Trophoblast cell (in vitro differentiated cells and primary cell): ENCODE data around the gene CDK7.

Source experiments
- DNase-seq, 2 donors: peaks; one replicate each; pipeline ENCODE4 v3.0.0-alpha.2; 2016
- H2AFZ ChIP-seq: 2 replicates; pipeline ENCODE4 v1.6.1; 2013; ENCODE audit warnings: low read length, moderate library complexity, mild to moderate bottlenecking; ENCODE audit not compliant: insufficient read depth, poor library complexity
- H2AK5ac ChIP-seq: 2 replicates; pipeline ENCODE4 v1.6.1; 2013; ENCODE audit warnings: mild to moderate bottlenecking, low read length
- H2BK120ac ChIP-seq: 2 replicates; pipeline ENCODE4 v1.6.1; 2013; ENCODE audit warnings: low read length, mild to moderate bottlenecking, moderate library complexity; ENCODE audit not compliant: insufficient read depth, poor library complexity
- H2BK12ac ChIP-seq: 2 replicates; pipeline ENCODE4 v1.6.1; 2013; ENCODE audit warnings: mild to moderate bottlenecking, low read length, moderate library complexity
- H2BK5ac ChIP-seq: 2 replicates; pipeline ENCODE4 v1.6.1; 2013; ENCODE audit warnings: low read length, low read depth, moderate library complexity, mild to moderate bottlenecking; ENCODE audit not compliant: poor library complexity
- H3K14ac ChIP-seq: 2 replicates; pipeline ENCODE4 v1.6.1; 2013; ENCODE audit warnings: mild to moderate bottlenecking, low read length
- H3K18ac ChIP-seq: 2 replicates; pipeline ENCODE4 v1.6.1; 2013; ENCODE audit warnings: mild to moderate bottlenecking, low read length
- H3K23ac ChIP-seq: 2 replicates; pipeline ENCODE4 v1.6.1; 2013; ENCODE audit warnings: low read length
- H3K27ac ChIP-seq: 2 replicates; pipeline ENCODE4 v1.5.1; 2013; ENCODE audit warnings: low read depth, mild to moderate bottlenecking, inconsistent platforms, low read length, moderate library complexity
- H3K27me3 ChIP-seq: 2 replicates; pipeline ENCODE4 v1.6.1; 2013; ENCODE audit warnings: inconsistent platforms, mild to moderate bottlenecking, low read length, moderate library complexity; ENCODE audit not compliant: insufficient read depth
- H3K36me3 ChIP-seq, 2 experiments: 1 replicate in 1 of 2; 2 replicates in 1 of 2; pipeline ENCODE4 v1.6.1; 2013; ENCODE audit warnings: low read length in 2 of 2, mild to moderate bottlenecking in 2 of 2, moderate library complexity in 1 of 2; ENCODE audit not compliant: insufficient read depth in 2 of 2, control insufficient read depth in 1 of 2
- H3K4ac ChIP-seq: 2 replicates; pipeline ENCODE4 v1.6.1; 2013; ENCODE audit warnings: low read depth, mild to moderate bottlenecking, low read length, moderate library complexity
- H3K4me1 ChIP-seq, 2 experiments: 1 replicate in 1 of 2; 2 replicates in 1 of 2; pipeline ENCODE4 v1.6.1; 2013; ENCODE audit warnings: low read length in 2 of 2, mild to moderate bottlenecking in 2 of 2, moderate library complexity in 1 of 2; ENCODE audit not compliant: insufficient read depth in 2 of 2, control insufficient read depth in 1 of 2
- H3K4me2 ChIP-seq: 2 replicates; pipeline ENCODE4 v1.6.1; 2013; ENCODE audit warnings: inconsistent platforms, mild to moderate bottlenecking, low read length, moderate library complexity
- H3K4me3 ChIP-seq: 2 replicates; pipeline ENCODE4 v1.5.1; 2013; ENCODE audit warnings: mild to moderate bottlenecking, low read depth, low read length, inconsistent platforms
- H3K79me1 ChIP-seq: one replicate; pipeline ENCODE4 v1.6.1; 2013; ENCODE audit warnings: low read length
- H3K79me2 ChIP-seq: 2 replicates; pipeline ENCODE4 v1.6.1; 2013; ENCODE audit warnings: low read length, mild to moderate bottlenecking; ENCODE audit not compliant: control insufficient read depth, insufficient read depth, poor library complexity
- H3K9ac ChIP-seq: 2 replicates; pipeline ENCODE4 v1.6.1; 2013; ENCODE audit warnings: mild to moderate bottlenecking, low read length
- H3K9me3 ChIP-seq: 2 replicates; pipeline ENCODE4 v1.6.1; 2013; ENCODE audit warnings: low read depth, mild to moderate bottlenecking, control low read depth, inconsistent platforms, low read length; ENCODE audit not compliant: insufficient read depth
- H4K12ac ChIP-seq: 2 replicates; pipeline ENCODE4 v1.6.1; 2013; ENCODE audit warnings: low read depth, mild to moderate bottlenecking, low read length, moderate library complexity
- H4K8ac ChIP-seq: 2 replicates; pipeline ENCODE4 v1.6.1; 2013; ENCODE audit warnings: low read depth, mild to moderate bottlenecking, low read length, moderate library complexity
- H4K91ac ChIP-seq: one replicate; pipeline ENCODE4 v1.6.1; 2013; ENCODE audit warnings: low read depth, mild to moderate bottlenecking, low read length, moderate library complexity
- WGBS: extraction: QIAGEN DNeasy Blood & Tissue Kit; methylation state at CpG from one replicate; pipeline ENCODE4 v1.1.7; 2013; ENCODE audit warnings: missing lambda C conversion rate; ENCODE audit not compliant: insufficient read length, insufficient coverage; ENCODE audit errors: extremely low coverage; 5-methylcytosine and 5-hydroxymethylcytosine counted together

CDK7 gene

DNA sequence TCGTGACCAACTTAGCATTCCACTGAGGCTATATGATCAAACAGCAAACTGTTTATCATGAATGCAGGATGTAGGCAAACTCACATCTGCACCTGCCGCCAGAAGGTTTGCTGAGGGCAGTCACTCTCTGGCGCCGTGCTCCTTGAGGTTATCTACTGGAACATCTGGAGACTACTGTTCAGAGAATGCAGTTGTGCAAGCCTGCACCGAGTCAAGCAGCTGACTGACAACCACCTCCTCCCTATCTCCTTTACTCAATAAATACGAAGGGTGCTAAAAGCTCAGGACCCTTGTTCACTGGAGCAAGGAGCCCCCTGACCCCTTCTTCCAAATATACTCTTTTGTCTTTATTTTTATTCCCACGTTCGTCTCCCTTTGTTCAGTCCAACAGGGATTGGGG lies 70.8 kb downstream of the CDK7 start:
- H3K4me1 ChIP-seq: peaks cover 0 to 3% of the 10 kb centered on the region in 2 experiments
- no peak overlapping the region for H4K12ac ChIP-seq
- no peaks in the 10 kb centered on the region for H3K79me2 ChIP-seq
- no peak overlapping the region for H3K23ac ChIP-seq
- no CpG with 5 or more reads among the region's 8 CpGs for WGBS
- no peak overlapping the region for H3K4me3 ChIP-seq
- peak; percentile 86 to 90 for DNase-seq
- H3K4ac ChIP-seq: no peak overlapping the region
- H2BK12ac ChIP-seq: no peak overlapping the region
- H3K36me3 ChIP-seq: no peaks in the 10 kb centered on the region
- H4K8ac ChIP-seq: no peak overlapping the region
- peaks cover 3% of the 10 kb centered on the region for H3K79me1 ChIP-seq
- H3K27me3 ChIP-seq: no peaks in the 10 kb centered on the region
- H3K18ac ChIP-seq: no peak overlapping the region
- no peak overlapping the region for H2BK120ac ChIP-seq
- H2AFZ ChIP-seq: no peak overlapping the region
- H3K9ac ChIP-seq: no peak overlapping the region
- peaks cover 9% of the 10 kb centered on the region for H3K9me3 ChIP-seq
- no peak overlapping the region for H3K14ac ChIP-seq
- no peak overlapping the region for H3K4me2 ChIP-seq
- H4K91ac ChIP-seq: no peak overlapping the region
- no peak overlapping the region for H2AK5ac ChIP-seq
- H3K27ac ChIP-seq: peak overlapping the region; percentile 25
- H2BK5ac ChIP-seq: no peak overlapping the region

DNA sequence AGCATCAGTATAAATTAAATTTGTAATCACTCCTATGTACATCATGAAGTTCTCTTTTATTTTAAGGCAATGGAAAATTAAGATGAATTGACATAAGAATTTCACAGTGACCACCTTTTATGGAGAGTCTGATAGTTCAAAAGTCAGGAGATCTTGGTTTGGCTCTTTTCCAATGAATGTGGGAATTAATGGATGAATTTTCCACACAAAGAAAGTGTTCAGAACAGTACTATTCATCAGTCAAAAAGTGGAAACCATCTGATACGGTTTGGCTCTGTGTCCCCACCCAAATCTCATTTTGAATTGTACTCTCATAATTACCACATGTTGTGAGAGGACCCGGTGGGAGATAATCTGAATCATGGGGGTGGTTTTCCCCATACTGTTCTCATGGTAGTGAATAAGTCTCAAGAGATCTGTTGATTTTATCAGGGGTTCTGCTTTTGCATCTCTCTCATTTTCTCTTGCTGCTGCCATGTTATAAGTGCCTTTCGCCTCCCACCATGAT lies 73.4 kb downstream of the CDK7 start:
- Histone ChIP-seq H2BK12ac (no peak overlapping the region), H2BK5ac (no peak overlapping the region), H3K27me3 (no peaks in the 10 kb centered on the region), H4K12ac (no peak overlapping the region), H2AFZ (no peak overlapping the region), H3K27ac (no peak overlapping the region), H2AK5ac (no peak overlapping the region), H3K4me2 (no peak overlapping the region), H3K4ac (no peak overlapping the region), H3K36me3 (no peaks in the 10 kb centered on the region), H3K79me1 (no peaks in the 10 kb centered on the region), H3K4me3 (no peak overlapping the region), H3K23ac (no peak overlapping the region), H3K9ac (no peak overlapping the region), H3K4me1 (no peaks in the 10 kb centered on the region), H4K91ac (no peak overlapping the region), H4K8ac (no peak overlapping the region), H3K14ac (no peak overlapping the region), H2BK120ac (no peak overlapping the region), H3K79me2 (no peaks in the 10 kb centered on the region), H3K18ac (no peak overlapping the region), H3K9me3 (peaks cover 9% of the 10 kb centered on the region)
- no peak for DNase-seq
- WGBS: no CpG with 5 or more reads among the region's 3 CpGs

DNA sequence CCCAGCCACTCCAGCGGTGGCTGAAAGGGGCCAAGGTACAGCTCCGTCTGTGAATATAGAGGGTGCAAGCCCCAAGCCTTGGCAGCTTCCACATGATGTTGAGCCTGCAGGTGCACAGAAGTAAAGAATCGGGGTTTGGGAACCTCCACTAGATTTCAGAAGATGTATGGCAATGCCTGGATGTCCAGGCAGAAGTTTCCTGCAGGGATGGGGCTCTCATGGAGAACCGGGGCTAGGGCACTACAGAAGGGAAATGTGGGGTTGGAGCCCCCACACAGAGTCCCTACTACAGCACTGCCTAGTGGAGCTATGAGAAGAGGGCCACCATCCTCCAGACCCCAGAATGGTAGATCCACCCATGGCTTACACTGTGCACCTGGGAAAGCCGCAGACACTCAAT lies 74.7 kb downstream of the CDK7 start:
- no peak overlapping the region for H2AFZ ChIP-seq
- no peaks in the 10 kb centered on the region for H3K4me1 ChIP-seq
- no peaks in the 10 kb centered on the region for H3K79me2 ChIP-seq
- H4K12ac ChIP-seq: no peak overlapping the region
- no peak overlapping the region for H4K8ac ChIP-seq
- H3K27me3 ChIP-seq: no peaks in the 10 kb centered on the region
- H4K91ac ChIP-seq: no peak overlapping the region
- no peak overlapping the region for H3K9ac ChIP-seq
- H3K4me3 ChIP-seq: no peak overlapping the region
- H2BK12ac ChIP-seq: no peak overlapping the region
- no peak overlapping the region for H3K27ac ChIP-seq
- no peak overlapping the region for H3K14ac ChIP-seq
- no peak for DNase-seq
- H3K18ac ChIP-seq: no peak overlapping the region
- H3K36me3 ChIP-seq: no peaks in the 10 kb centered on the region
- no peak overlapping the region for H3K23ac ChIP-seq
- H3K79me1 ChIP-seq: no peaks in the 10 kb centered on the region
- WGBS: no CpG with 5 or more reads among the region's 5 CpGs
- H3K9me3 ChIP-seq: peaks cover 9% of the 10 kb centered on the region
- H2AK5ac ChIP-seq: no peak overlapping the region
- H3K4me2 ChIP-seq: no peak overlapping the region
- no peak overlapping the region for H2BK120ac ChIP-seq
- no peak overlapping the region for H3K4ac ChIP-seq
- no peak overlapping the region for H2BK5ac ChIP-seq

DNA sequence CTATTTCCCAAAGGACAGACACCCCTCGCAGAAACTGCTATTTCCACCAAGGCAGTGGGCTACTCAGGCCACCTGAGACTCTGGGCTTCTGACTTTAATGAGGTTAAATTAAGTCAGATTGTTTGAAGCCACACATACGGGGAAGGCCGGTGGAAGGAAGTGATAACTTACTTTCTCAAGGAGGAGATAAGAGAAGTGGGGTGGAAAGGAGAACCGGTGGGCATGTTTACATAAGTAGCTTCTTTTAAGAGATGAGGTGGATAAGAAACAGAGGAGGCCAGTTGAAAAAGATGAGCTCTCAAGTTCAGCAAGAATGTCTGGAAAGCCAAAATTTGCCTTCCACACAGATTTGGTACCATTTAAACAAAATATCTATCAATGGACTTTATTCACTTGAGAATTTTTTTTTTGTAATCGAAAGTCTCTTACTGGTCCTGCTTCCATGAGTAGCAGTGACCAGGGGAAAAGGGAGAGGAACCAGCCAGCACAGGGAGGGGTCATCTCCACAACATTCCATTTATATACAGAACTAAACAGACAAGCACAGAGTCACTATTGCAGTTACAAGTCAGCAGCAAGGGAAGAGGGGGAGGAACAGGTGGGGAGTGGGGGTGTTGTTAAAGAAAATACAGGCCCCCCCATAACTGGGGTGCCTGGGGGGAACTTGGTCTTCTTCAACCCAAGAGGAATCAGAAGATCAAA lies 77.9 kb downstream of the CDK7 start:
- Histone ChIP-seq H3K36me3 (no peaks in the 10 kb centered on the region), H2BK120ac (no peak overlapping the region), H3K79me1 (no peaks in the 10 kb centered on the region), H4K8ac (no peak overlapping the region), H3K9ac (no peak overlapping the region), H3K27me3 (no peaks in the 10 kb centered on the region), H3K4me1 (no peaks in the 10 kb centered on the region), H4K91ac (no peak overlapping the region), H3K4me2 (no peak overlapping the region), H3K27ac (no peak overlapping the region), H3K14ac (no peak overlapping the region), H2BK12ac (no peak overlapping the region), H4K12ac (no peak overlapping the region), H2BK5ac (no peak overlapping the region), H3K4me3 (no peak overlapping the region), H2AK5ac (no peak overlapping the region), H2AFZ (no peak overlapping the region), H3K23ac (no peak overlapping the region), H3K4ac (no peak overlapping the region), H3K9me3 (peaks cover 3% of the 10 kb centered on the region), H3K79me2 (no peaks in the 10 kb centered on the region), H3K18ac (no peak overlapping the region)
- DNase-seq: no peak
- no CpG with 5 or more reads among the region's 5 CpGs for WGBS
